Measurements from ENCODE around the gene YWHAG. TPM values are rescaled to one million over a fixed set of nuclear protein-coding genes. Genes with fewer than 3 reads are reported as not detected.

Gene YWHAG
- total RNA-seq, 1 experiment from 2014 or later, result 241 TPM

- Histone ChIP-seq H3K18ac (ENCODE audit: insufficient read length, low read depth, low read length) (no peak overlapping the region), H3K79me1 (ENCODE audit: insufficient read depth, low read depth, low read length, poor library complexity, severe bottlenecking) (peaks cover 9% of the 10 kb centered on the region), H2BK15ac (ENCODE audit: low read depth, low read length) (no peak overlapping the region), H3K9ac (ENCODE audit: extremely low read depth, insufficient read length, low read length) (no peak overlapping the region), H4K20me1 (ENCODE audit: control insufficient read depth, insufficient read depth, insufficient read length) (no peaks in the 10 kb centered on the region), H4K5ac (ENCODE audit: insufficient read length, low read depth, low read length) (no peak overlapping the region), H3K4me1 (ENCODE audit: insufficient read depth, low read length) (no peaks in the 10 kb centered on the region), H3T11ph (ENCODE audit: low read length) (no peak overlapping the region), H3K4ac (ENCODE audit: low read depth, low read length) (no peak overlapping the region), H3K14ac (ENCODE audit: insufficient read depth, low read length) (no peak overlapping the region), H3K79me2 (ENCODE audit: insufficient read depth, low read length) (peaks cover 75% of the 10 kb centered on the region; the same call in 1 of the 2 replicates), H3K56ac (ENCODE audit: insufficient read length, low read depth, low read length) (no peak overlapping the region), H4K91ac (ENCODE audit: insufficient read length, low read depth, low read length) (no peak overlapping the region), H3K23me2 (ENCODE audit: insufficient read length, low read depth, low read length, poor library complexity, severe bottlenecking) (no peaks in the 10 kb centered on the region), H3K27ac (ENCODE audit: insufficient read length, low read depth, low read length) (no peak overlapping the region), H2BK5ac (ENCODE audit: insufficient read length, low read length) (no peak overlapping the region), H3K27me3 (ENCODE audit: insufficient read depth, low read length) (no peaks in the 10 kb centered on the region), H3K23ac (ENCODE audit: insufficient read length, low read depth, low read length) (no peak overlapping the region), H2BK120ac (ENCODE audit: low read depth, low read length, poor library complexity, severe bottlenecking) (no peak overlapping the region), H2AFZ (ENCODE audit: low read length) (no peak overlapping the region), H2BK20ac (ENCODE audit: low read depth, low read length, poor library complexity, severe bottlenecking) (no peak overlapping the region), H2BK12ac (ENCODE audit: insufficient read length, low read depth, low read length) (no peak overlapping the region), H3K9me3 (ENCODE audit: control insufficient read depth, low read depth, low read length) (no peaks in the 10 kb centered on the region), H4K8ac (replicated peaks; ENCODE audit: insufficient read length, low read depth, low read length) (no peak overlapping the region), H3K4me2 (ENCODE audit: insufficient read depth, insufficient read length, low read length) (no peak overlapping the region), H2AK5ac (ENCODE audit: insufficient read length, low read length) (no peak overlapping the region)
- Mint-ChIP-seq H3K4me1 (peaks cover 39 to 41% of the 10 kb centered on the region in 2 experiments), H3K9me3 (no peaks in the 10 kb centered on the region), H3K27ac (peak overlapping the region in 1 of 3 experiments; percentile 37; a peak in 2 of 7 replicates), H3K36me3 (ENCODE audit: insufficient read depth in 1 of 3, low read depth in 3 of 3) (peaks cover 61 to 81% (median 81%) of the 10 kb centered on the region in 3 experiments), H3K27me3 (ENCODE audit: low read depth) (no peaks in the 10 kb centered on the region), H3K4me3 (no peak overlapping the region)
- WGBS (ENCODE audit: extremely low coverage, insufficient read length, low lambda C conversion rate), result no CpG with 5 or more reads among the region's 6 CpGs
- no peak for TF ChIP-seq CTCF (conservative IDR thresholded peaks at IDR 0.05)
- no peak for DNase-seq
These were observed 15.4 kb downstream of the YWHAG start for GRCh38 chr7:76343294-76343930.
